GM18517 (cell line): ENCODE measurements around the gene MIB2.
"Not testable (repeated sequence)": the region's sequence is repeated elsewhere in the genome, so short reads cannot be mapped to it uniquely, and the experiment has no call there.

Experiments
- ATAC-seq: cut with Tn5 transposase; IDR thresholded peaks from one replicate; pipeline ENCODE4 v1.9.1; 2021; ENCODE audit warnings: mild to moderate bottlenecking, moderate library complexity; ENCODE audit not compliant: unreplicated experiment

The MIB2 gene

GRCh38 chr1:1626207-1627141 lies 11.2 kb downstream of the MIB2 start:
- no peak for ATAC-seq

- no peak for ATAC-seq
These were observed 12.0 kb downstream of the MIB2 start for GRCh38 chr1:1627261-1627828.

- no peak for ATAC-seq
These were observed 12.8 kb downstream of the MIB2 start for GRCh38 chr1:1627829-1628753.

GRCh38 chr1:1628754-1629429 lies 13.6 kb downstream of the MIB2 start:
- ATAC-seq = no peak

GRCh38 chr1:1629430-1630190 lies 14.3 kb downstream of the MIB2 start:
- ATAC-seq = no peak

GRCh38 chr1:1630191-1630964 lies 15.1 kb downstream of the MIB2 start:
- peak; percentile 75 for ATAC-seq

- ATAC-seq = no peak
These were observed 15.9 kb downstream of the MIB2 start for GRCh38 chr1:1630965-1631781.

- ATAC-seq = no peak
These were observed 16.6 kb downstream of the MIB2 start, which contains the start of gene MMP23B for GRCh38 chr1:1631782-1632420. TSS of gene MMP23B (plus strand) at chr1:1632173. CDS start at chr1:1632219, 46 bp downstream.

GRCh38 chr1:1633409-1633808 lies 18.1 kb downstream of the MIB2 start:
- ATAC-seq = not testable (repeated sequence)

- ATAC-seq = not testable (repeated sequence)
These were observed 19.3 kb downstream of the MIB2 start for GRCh38 chr1:1634613-1635012.

GRCh38 chr1:1636621-1637478 lies 21.6 kb downstream of the MIB2 start:
- ATAC-seq = not testable (repeated sequence)

- ATAC-seq = not testable (repeated sequence)
These were observed 22.2 kb downstream of the MIB2 start for GRCh38 chr1:1637479-1637875.

- ATAC-seq = not testable (repeated sequence)
These were observed 23.2 kb downstream of the MIB2 start for GRCh38 chr1:1638528-1638927.

GRCh38 chr1:1639368-1639767 lies 24.1 kb downstream of the MIB2 start:
- not testable (repeated sequence) for ATAC-seq

- ATAC-seq = not testable (repeated sequence)
These were observed 24.8 kb downstream of the MIB2 start for GRCh38 chr1:1640081-1640480.

- ATAC-seq = not testable (repeated sequence)
These were observed 25.6 kb downstream of the MIB2 start for GRCh38 chr1:1640711-1641461.
